ENCODE results near the gene UNC5CL.

Gene UNC5CL

DNA sequence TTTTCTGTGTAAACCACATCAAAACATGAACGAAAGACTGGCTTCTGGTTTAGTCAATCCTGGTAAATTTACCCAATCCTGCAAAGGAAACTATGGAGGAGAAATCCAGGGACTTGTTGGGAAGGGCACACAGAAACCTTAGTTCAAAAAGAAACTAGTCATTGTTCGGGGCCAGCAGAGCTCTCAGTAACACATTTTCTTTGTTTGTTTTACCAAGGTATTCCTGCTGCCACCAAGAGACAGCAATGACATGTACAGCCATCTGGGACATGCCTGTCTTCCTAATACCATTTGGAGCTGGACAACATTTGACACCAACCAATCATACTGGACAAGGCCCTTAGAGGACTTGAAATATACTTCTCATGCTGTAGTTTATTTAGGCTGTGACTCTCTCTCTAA lies 24.9 kb upstream of the UNC5CL start:
- TF ChIP-seq, protein P1, sequence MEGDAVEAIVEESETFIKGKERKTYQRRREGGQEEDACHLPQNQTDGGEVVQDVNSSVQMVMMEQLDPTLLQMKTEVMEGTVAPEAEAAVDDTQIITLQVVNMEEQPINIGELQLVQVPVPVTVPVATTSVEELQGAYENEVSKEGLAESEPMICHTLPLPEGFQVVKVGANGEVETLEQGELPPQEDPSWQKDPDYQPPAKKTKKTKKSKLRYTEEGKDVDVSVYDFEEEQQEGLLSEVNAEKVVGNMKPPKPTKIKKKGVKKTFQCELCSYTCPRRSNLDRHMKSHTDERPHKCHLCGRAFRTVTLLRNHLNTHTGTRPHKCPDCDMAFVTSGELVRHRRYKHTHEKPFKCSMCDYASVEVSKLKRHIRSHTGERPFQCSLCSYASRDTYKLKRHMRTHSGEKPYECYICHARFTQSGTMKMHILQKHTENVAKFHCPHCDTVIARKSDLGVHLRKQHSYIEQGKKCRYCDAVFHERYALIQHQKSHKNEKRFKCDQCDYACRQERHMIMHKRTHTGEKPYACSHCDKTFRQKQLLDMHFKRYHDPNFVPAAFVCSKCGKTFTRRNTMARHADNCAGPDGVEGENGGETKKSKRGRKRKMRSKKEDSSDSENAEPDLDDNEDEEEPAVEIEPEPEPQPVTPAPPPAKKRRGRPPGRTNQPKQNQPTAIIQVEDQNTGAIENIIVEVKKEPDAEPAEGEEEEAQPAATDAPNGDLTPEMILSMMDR (IDR thresholded peaks at IDR 0.05; ENCODE audit: control insufficient read depth, extremely low read depth, insufficient read depth) = no peak
- DNase-seq (ENCODE audit: low read depth) = no peak
- H3K4me3 ChIP-seq (ENCODE audit: low read depth, low read length) = no peak overlapping the region

DNA sequence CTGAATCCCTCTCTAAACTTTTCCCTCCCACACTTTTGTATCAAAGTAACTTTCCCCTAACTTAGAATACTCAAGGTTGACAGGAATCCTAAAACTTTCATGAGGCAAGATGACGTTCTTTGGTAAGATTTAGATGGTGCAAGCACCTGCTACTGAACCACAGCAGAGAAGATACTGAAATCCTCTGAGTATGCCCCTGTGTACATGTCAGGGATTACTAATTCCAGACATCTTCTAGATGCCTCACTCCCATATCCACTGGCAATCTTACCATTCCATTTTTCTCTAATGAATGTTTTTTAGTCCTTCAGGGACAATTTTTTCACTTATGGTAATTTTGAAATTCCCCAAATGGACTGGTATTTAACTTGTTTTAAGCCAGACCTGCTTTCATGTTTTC lies 23.0 kb upstream of the UNC5CL start:
- no peak for DNase-seq (ENCODE audit: low read depth)
- TF ChIP-seq, protein P1 (IDR thresholded peaks at IDR 0.05; ENCODE audit: control insufficient read depth, extremely low read depth, insufficient read depth) = no peak
- H3K4me3 ChIP-seq (ENCODE audit: low read depth, low read length) = no peak overlapping the region

- no peak overlapping the region for H3K4me3 ChIP-seq (ENCODE audit: low read depth, low read length)
- TF ChIP-seq, protein P1 (IDR thresholded peaks at IDR 0.05; ENCODE audit: control insufficient read depth, extremely low read depth, insufficient read depth) = no peak
- no peak for DNase-seq (ENCODE audit: low read depth)
Measured at GRCh38 chr6:41061196-41061726, 22.2 kb upstream of the UNC5CL start.

DNA sequence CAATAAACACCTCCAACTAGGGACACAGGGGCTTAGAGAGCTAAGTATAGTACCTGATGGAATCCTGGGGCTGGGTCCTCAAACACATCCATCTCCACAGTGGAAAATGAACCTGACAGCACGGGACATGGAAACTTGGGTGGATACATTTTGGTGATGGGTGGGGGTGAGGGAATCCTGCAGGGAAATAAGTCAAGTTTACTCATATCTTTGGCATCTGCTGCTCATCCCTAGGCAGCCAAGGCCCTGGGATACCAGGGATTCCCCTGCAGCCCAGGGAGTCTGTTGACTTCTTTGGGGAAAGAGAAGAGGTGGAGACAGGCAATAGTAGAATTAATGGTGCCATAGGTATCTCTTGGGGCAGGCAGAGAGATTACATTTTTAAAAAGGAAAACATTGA lies 20.5 kb upstream of the UNC5CL start:
- no peak overlapping the region for H3K4me3 ChIP-seq (ENCODE audit: low read depth, low read length)
- TF ChIP-seq, protein P1 (IDR thresholded peaks at IDR 0.05; ENCODE audit: control insufficient read depth, extremely low read depth, insufficient read depth) = no peak
- DNase-seq (ENCODE audit: low read depth) = no peak

DNA sequence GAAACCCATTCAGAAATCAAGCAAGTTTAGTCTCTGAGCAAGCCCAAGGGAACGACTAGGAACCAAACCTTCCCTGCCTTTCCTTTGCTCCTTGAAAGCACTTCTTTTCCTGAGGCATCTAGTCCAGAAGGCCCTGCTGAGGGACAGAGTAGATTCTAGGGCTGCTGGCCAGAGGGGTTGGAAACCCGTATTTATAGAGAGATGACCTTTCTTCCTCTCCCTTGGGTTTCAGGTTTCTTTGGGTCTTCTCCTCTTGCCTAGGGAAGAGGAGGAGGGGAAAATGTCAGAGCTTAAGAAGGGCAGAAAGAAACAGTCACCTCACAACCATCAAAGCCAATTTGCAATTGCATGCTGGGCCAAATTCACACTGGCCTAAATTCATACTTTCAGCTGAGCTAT lies 19.8 kb upstream of the UNC5CL start:
- no peak for DNase-seq (ENCODE audit: low read depth)
- no peak overlapping the region for H3K4me3 ChIP-seq (ENCODE audit: low read depth, low read length)
- TF ChIP-seq, protein P1 (IDR thresholded peaks at IDR 0.05; ENCODE audit: control insufficient read depth, extremely low read depth, insufficient read depth) = no peak

- H3K4me3 ChIP-seq (ENCODE audit: low read depth, low read length) = no peak overlapping the region
- TF ChIP-seq, protein P1 (IDR thresholded peaks at IDR 0.05; ENCODE audit: control insufficient read depth, extremely low read depth, insufficient read depth) = no peak
- DNase-seq (ENCODE audit: low read depth) = no peak
Measured at GRCh38 chr6:41056768-41057490, 17.9 kb upstream of the UNC5CL start.

- TF ChIP-seq, protein P1 (IDR thresholded peaks at IDR 0.05; ENCODE audit: control insufficient read depth, extremely low read depth, insufficient read depth) = no peak
- DNase-seq (ENCODE audit: low read depth) = no peak
- no peak overlapping the region for H3K4me3 ChIP-seq (ENCODE audit: low read depth, low read length)
Measured at GRCh38 chr6:41055149-41055548, 16.1 kb upstream of the UNC5CL start.

Data from LNCaP clone FGC (cell line).